DOHH2 (cell line): ENCODE measurements around the gene SF3B2.

Source experiments
- H3F3A ChIP-seq: fragments of 200-600 bp; sonication (generic), shearing (Covaris generic); 2 replicates; pipeline ENCODE4 v1.6.0; 2016; ENCODE audit warnings: antibody characterized with exemption, mild to moderate bottlenecking; ENCODE audit not compliant: control insufficient read depth, insufficient read depth
- H3K27ac ChIP-seq: fragments of 200-600 bp; sonication (generic); 2 replicates; pipeline ENCODE4 v1.5.1; 2014; ENCODE audit warnings: low read depth, mild to moderate bottlenecking, low read length, moderate library complexity
- H3K27me3 ChIP-seq: fragments of 200-600 bp; sonication (generic); 2 replicates; pipeline ENCODE4 v1.6.1; 2014; ENCODE audit warnings: mild to moderate bottlenecking, low read length, mixed read lengths; ENCODE audit not compliant: control insufficient read depth
- H3K36me3 ChIP-seq: fragments of 200-600 bp; sonication (generic); 2 replicates; pipeline ENCODE4 v1.6.1; 2014; ENCODE audit warnings: mild to moderate bottlenecking, low read length, moderate library complexity, mixed read lengths; ENCODE audit not compliant: control insufficient read depth
- H3K4me1 ChIP-seq: fragments of 200-600 bp; sonication (generic); 2 replicates; pipeline ENCODE4 v1.6.1; 2014; ENCODE audit warnings: mild to moderate bottlenecking, low read length, mixed read lengths; ENCODE audit not compliant: control insufficient read depth
- H3K4me2 ChIP-seq: fragments of 200-600 bp; sonication (generic); 2 replicates; pipeline ENCODE4 v1.6.0; 2014; ENCODE audit warnings: mild to moderate bottlenecking, low read length, moderate library complexity
- H3K4me3 ChIP-seq: fragments of 200-600 bp; sonication (generic); 2 replicates; pipeline ENCODE4 v1.5.1; 2014; ENCODE audit warnings: mild to moderate bottlenecking, low read length, mixed read lengths
- H3K79me2 ChIP-seq: fragments of 200-600 bp; sonication (generic); 2 replicates; pipeline ENCODE4 v1.6.1; 2014; ENCODE audit warnings: mild to moderate bottlenecking, low read length, mixed read lengths; ENCODE audit not compliant: control insufficient read depth
- H3K9me2 ChIP-seq: fragments of 200-600 bp; sonication (generic); replicated peaks from 2 replicates; pipeline ENCODE4 v1.6.1; 2014; ENCODE audit warnings: mild to moderate bottlenecking, low read length, mixed read lengths; ENCODE audit not compliant: control insufficient read depth
- H3K9me3 ChIP-seq: fragments of 200-600 bp; sonication (generic); 2 replicates; pipeline ENCODE4 v1.6.1; 2014; ENCODE audit warnings: antibody characterized with exemption, low read length, mixed read lengths; ENCODE audit not compliant: control insufficient read depth, insufficient read depth
- H4K20me1 ChIP-seq: fragments of 200-600 bp; sonication (generic); 2 replicates; pipeline ENCODE4 v1.6.0; 2014; ENCODE audit warnings: low read depth, mild to moderate bottlenecking, antibody characterized with exemption, low read length, moderate library complexity; ENCODE audit not compliant: control insufficient read depth, insufficient read depth
- EZH2phosphoT487 ChIP-seq: fragments of 200-600 bp; sonication (generic); IDR thresholded peaks from 2 replicates; pipeline ENCODE4 v1.6.1; 2017; ENCODE audit warnings: borderline replicate concordance, mild to moderate bottlenecking, antibody characterized with exemption, low read length, moderate library complexity, mixed read lengths
- TF ChIP-seq, protein P1 (sequence below): fragments of 200-600 bp; sonication (generic); IDR thresholded peaks from one replicate; pipeline ENCODE4 v1.5.1; 2014; ENCODE audit warnings: antibody characterized with exemption, mild to moderate bottlenecking, low read depth, low read length; ENCODE audit not compliant: poor library complexity, severe bottlenecking

Gene SF3B2

GRCh38 chr11:66115638-66116301 is 63.6 kb downstream of the SF3B2 start:
- no peaks in the 10 kb centered on the region for H3K27me3 ChIP-seq
- no peaks in the 10 kb centered on the region for H3K9me3 ChIP-seq
- H3K4me1 ChIP-seq: peaks cover 94% of the 10 kb centered on the region
- peak overlapping the region; percentile 62 for H3K4me3 ChIP-seq
- TF ChIP-seq, protein P1, sequence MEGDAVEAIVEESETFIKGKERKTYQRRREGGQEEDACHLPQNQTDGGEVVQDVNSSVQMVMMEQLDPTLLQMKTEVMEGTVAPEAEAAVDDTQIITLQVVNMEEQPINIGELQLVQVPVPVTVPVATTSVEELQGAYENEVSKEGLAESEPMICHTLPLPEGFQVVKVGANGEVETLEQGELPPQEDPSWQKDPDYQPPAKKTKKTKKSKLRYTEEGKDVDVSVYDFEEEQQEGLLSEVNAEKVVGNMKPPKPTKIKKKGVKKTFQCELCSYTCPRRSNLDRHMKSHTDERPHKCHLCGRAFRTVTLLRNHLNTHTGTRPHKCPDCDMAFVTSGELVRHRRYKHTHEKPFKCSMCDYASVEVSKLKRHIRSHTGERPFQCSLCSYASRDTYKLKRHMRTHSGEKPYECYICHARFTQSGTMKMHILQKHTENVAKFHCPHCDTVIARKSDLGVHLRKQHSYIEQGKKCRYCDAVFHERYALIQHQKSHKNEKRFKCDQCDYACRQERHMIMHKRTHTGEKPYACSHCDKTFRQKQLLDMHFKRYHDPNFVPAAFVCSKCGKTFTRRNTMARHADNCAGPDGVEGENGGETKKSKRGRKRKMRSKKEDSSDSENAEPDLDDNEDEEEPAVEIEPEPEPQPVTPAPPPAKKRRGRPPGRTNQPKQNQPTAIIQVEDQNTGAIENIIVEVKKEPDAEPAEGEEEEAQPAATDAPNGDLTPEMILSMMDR: no peak
- no peak for TF ChIP-seq EZH2phosphoT487
- H3K36me3 ChIP-seq: no peaks in the 10 kb centered on the region
- H3K9me2 ChIP-seq: no peaks in the 10 kb centered on the region
- H3K4me2 ChIP-seq: peak overlapping the region; percentile 77
- no peaks in the 10 kb centered on the region for H4K20me1 ChIP-seq
- peaks cover 96% of the 10 kb centered on the region for H3K79me2 ChIP-seq
- H3K27ac ChIP-seq: peak overlapping the region; percentile 82
- H3F3A ChIP-seq: peaks cover 36% of the 10 kb centered on the region

DNA sequence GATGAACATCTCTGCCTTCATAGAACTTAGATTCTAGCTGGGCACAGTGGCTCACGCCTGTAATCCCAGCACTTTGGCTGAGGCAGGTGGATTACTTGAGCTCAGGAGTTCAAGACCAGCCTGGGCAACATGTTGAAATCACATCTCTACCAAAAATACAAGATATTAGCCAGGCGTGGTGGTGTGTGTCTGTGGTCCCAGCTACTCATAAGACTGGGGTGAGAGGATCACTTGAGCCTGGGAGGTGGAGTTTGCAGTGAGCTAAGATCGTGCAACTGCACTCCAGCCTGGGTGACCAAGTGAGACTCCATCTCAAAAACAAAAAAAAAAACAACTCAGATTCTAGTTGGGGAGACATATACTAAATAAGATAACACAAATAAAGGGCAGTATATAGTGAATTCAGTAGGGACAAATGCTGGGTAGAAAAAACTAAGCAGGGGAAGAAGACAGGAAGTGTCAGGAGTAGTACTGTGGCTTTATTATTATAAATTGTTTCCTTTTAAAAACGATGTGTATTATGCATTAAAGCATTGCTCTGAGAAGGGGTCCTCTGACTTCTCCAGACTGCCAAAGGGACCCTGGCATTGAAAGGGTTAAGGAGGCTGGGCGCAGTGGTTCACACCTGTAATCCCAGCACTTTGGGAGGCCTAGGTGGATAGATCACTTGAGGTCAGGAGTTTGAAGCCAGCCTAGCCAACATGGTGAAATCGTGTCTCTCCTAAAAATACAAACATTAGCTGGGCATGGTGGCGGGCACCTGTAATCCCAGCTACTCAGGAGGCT is 64.6 kb downstream of the SF3B2 start:
- Histone ChIP-seq H3K4me3 (peak overlapping the region; percentile 62), H3F3A (peaks cover 36% of the 10 kb centered on the region), H3K36me3 (no peaks in the 10 kb centered on the region), H3K4me1 (peaks cover 94% of the 10 kb centered on the region), H3K4me2 (peak overlapping the region; percentile 77), H3K9me3 (no peaks in the 10 kb centered on the region), H3K27ac (peak overlapping the region; percentile 82), H3K27me3 (no peaks in the 10 kb centered on the region), H4K20me1 (no peaks in the 10 kb centered on the region), H3K9me2 (no peaks in the 10 kb centered on the region), H3K79me2 (peaks cover 96% of the 10 kb centered on the region)
- no peak for TF ChIP-seq EZH2phosphoT487
- TF ChIP-seq, protein P1: no peak

DNA sequence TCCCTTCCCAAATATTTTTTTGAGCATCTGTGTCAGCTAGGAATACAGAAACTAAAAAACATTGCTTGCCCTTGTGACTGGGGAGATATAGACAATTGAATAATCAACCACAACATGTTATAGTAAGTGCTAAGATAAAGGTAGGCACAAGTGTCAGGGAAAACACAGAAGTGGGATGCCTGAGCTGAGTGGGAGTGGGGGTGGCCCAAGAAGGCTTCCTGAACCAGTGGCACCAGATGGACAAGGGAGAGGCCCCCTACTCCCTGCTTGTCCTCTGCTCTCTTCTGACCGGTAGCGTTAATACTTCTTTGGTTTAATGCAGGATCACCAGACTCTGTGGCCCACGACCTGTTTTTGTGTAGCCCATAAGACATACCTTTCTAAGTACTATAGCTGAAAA is 66.7 kb downstream of the SF3B2 start:
- Histone ChIP-seq H4K20me1 (no peaks in the 10 kb centered on the region), H3K4me1 (peaks cover 88% of the 10 kb centered on the region), H3K4me3 (no peak overlapping the region), H3K9me3 (no peaks in the 10 kb centered on the region), H3K9me2 (no peaks in the 10 kb centered on the region), H3K4me2 (peak overlapping the region; percentile 44; the same call in 1 of the 2 replicates), H3K27ac (no peak overlapping the region), H3K27me3 (no peaks in the 10 kb centered on the region), H3K79me2 (peaks cover 87% of the 10 kb centered on the region), H3F3A (peaks cover 20% of the 10 kb centered on the region), H3K36me3 (no peaks in the 10 kb centered on the region)
- TF ChIP-seq EZH2phosphoT487: no peak
- TF ChIP-seq, protein P1: no peak
